ENCODE results near the gene TMEM130. TPM values are rescaled to one million over a fixed set of nuclear protein-coding genes. Genes with fewer than 3 reads are reported as not detected.

Gene TMEM130
- total RNA-seq, result 0.97 and 1.1 TPM in 2 replicates

GRCh38 chr7:98869597-98870120 lies at the start of gene TMEM130:
Gene TMEM130, minus strand, starts transcription at chr7:98870014. Its CDS starts 153 bp downstream, at chr7:98869861.

DNA sequence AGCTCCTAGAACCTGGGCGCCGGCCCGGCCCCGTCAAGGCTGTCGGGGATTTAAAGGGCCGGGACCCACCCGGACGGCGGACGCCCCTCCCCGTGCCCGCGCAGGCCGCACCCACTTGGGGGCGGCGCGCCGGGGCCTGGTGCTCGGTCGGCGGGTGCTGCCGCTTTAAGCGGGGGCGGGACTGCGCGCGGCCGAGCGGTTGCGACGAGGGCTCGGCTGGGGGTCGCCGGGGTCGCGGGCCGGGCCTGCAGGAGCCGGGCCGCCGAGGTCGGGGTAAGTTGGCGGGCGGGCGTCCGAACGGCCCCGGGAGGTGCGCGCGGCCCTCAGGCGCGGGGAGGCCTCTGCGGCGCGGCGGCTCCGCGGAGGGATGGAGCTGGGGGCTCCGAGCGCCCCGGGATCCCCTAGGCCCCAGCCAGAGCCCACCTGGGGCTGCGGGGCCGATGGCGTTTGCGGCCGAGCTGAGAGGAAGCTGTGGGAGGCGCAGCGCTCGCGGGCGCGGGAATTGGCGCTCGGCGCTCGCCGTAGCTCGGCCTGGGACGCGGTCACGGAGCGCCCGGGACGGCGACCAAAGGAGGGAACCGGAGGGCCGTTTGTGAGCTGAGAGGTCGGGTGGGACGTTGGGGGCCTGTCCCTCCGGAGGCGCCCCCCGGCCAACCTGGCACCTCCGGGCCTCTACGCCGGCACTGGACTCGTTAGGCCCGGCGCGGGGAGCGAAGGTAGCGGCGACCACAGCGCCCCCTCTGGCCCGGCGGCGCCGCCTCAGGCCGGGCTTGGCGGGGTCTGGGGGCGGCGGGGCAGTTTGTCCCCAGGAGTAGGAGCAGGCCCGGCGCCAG lies 8.8 kb upstream of the TMEM130 start, which contains the start of gene TRRAP:
TRRAP (plus strand) TSS at position 168 of the 833 bp plus-strand sequence. CDS start 2,619 bp downstream, outside the sequence.

Other genes starting within 250 kb of the TMEM130 start
- gene TRRAP, start 8.5 kb upstream of the TMEM130 start, total RNA-seq, result 11.7 and 19.0 TPM in 2 replicates